K562 (cell line): Measurements from ENCODE around the gene CCNK. TPM values are rescaled to one million over a fixed set of nuclear protein-coding genes. Genes with fewer than 3 reads are reported as not detected.

Source experiments
- ATAC-seq: fragments of 200-7000 bp; cut with Tn5 transposase; 3 replicates; pipeline ENCODE4 v1.9.1; 2020; ENCODE audit warnings: moderate library complexity
- BruUV-seq: library from RNA; stranded (reverse); fragments of 400-500 nt; replicated peaks from 2 replicates; lab custom pipeline; 2021; lab: Mats Ljungman, UMichigan
- CTCF ChIA-PET: fragments of 300-600 bp; formaldehyde crosslinking; extraction: SDS; loops from one replicate; lab custom pipeline; 2021; ENCODE audit warnings: low intra/inter-chr PET ratio; lab: Yijun Ruan, JAX
- POLR2A ChIA-PET: fragments of 300-600, 350-650 bp; sonication (Branson Sonifier 250); formaldehyde crosslinking; extraction: SDS; loops from one replicate; lab custom pipeline; 2021; ENCODE audit warnings: antibody characterized with exemption, inconsistent platforms; lab: Yijun Ruan, JAX
- DNase-seq, 4 experiments: peaks; one replicate each; pipeline versions ENCODE4 v3.0.0 to v3.0.0-alpha.2; 2011 to 2018; ENCODE audit warnings: low spot score in 3 of 4, mixed read lengths in 3 of 4; ENCODE audit errors: extremely low read depth in 1 of 4
- FAIRE-seq: peaks from 2 replicates; lab custom pipeline; 2011; peaks lifted over from hg19 to GRCh38; lab: Jason Lieb, UNC
- H2AFZ ChIP-seq: 2 replicates; pipeline ENCODE4 v1.6.0; 2011; ENCODE audit warnings: low read depth, low read length, control low read depth, inconsistent platforms
- H3K27ac ChIP-seq: fragments of 200-600 bp; 3 replicates; pipeline ENCODE4 v1.8.0; 2011; ENCODE audit warnings: low read depth, mild to moderate bottlenecking, control low read depth, inconsistent platforms, low read length, moderate library complexity, mixed read lengths; ENCODE audit errors: extremely low read depth
- H3K27me3 ChIP-seq, 2 experiments: fragments of 300-600 bp in 1 of 2; 2 replicates in 1 of 2; 3 replicates in 1 of 2; pipeline versions ENCODE4 v1.6.0 to v1.8.0; 2011; ENCODE audit warnings: inconsistent platforms in 2 of 2, low read length in 2 of 2, mild to moderate bottlenecking in 1 of 2, mixed read lengths in 1 of 2, moderate library complexity in 1 of 2; ENCODE audit not compliant: control insufficient read depth in 2 of 2, insufficient read depth in 2 of 2
- H3K36me3 ChIP-seq: fragments of 300-600 bp; 3 replicates; pipeline ENCODE4 v1.8.0; 2011; ENCODE audit warnings: mild to moderate bottlenecking, low read length, inconsistent platforms; ENCODE audit not compliant: control insufficient read depth, insufficient read depth
- H3K4me1 ChIP-seq, 2 experiments: fragments of 200-600 bp in 1 of 2; replicated peaks in 1 of 2; 2 replicates in 1 of 2; 3 replicates in 1 of 2; pipeline versions ENCODE4 v1.5.1 to v1.8.0; 2011; ENCODE audit warnings: inconsistent platforms in 2 of 2, low read length in 2 of 2, mild to moderate bottlenecking in 1 of 2, mixed read lengths in 1 of 2, moderate library complexity in 1 of 2; ENCODE audit not compliant: control insufficient read depth in 2 of 2, insufficient read depth in 2 of 2
- H3K4me2 ChIP-seq: 2 replicates; pipeline ENCODE4 v1.6.1; 2011; ENCODE audit warnings: low read length, control low read depth, inconsistent platforms, mixed read lengths; ENCODE audit not compliant: insufficient read depth
- H3K4me3 ChIP-seq: fragments of 200-600 bp; sonication (generic), shearing (Covaris generic); 2 replicates; pipeline ENCODE4 v1.5.1; 2016; ENCODE audit warnings: control low read depth, inconsistent platforms
- H3K79me2 ChIP-seq: fragments of 200-600 bp; 3 replicates; pipeline ENCODE4 v1.8.0; 2011; ENCODE audit warnings: low read length, inconsistent platforms; ENCODE audit not compliant: control insufficient read depth, insufficient read depth
- H3K9ac ChIP-seq, 2 experiments: 2 replicates each; pipeline versions ENCODE4 v1.6.0 to v1.6.1; 2011; ENCODE audit warnings: low read depth in 2 of 2, low read length in 2 of 2, control low read depth in 1 of 2, inconsistent platforms in 1 of 2, mild to moderate bottlenecking in 1 of 2, mixed read lengths in 1 of 2; ENCODE audit not compliant: insufficient read depth in 1 of 2
- H3K9me1 ChIP-seq: one replicate; pipeline ENCODE4 v1.6.0; 2011; ENCODE audit warnings: inconsistent platforms, mild to moderate bottlenecking, low read length, moderate library complexity; ENCODE audit not compliant: control insufficient read depth, insufficient read depth
- H3K9me3 ChIP-seq: replicated peaks from 2 replicates; pipeline ENCODE4 v1.5.1; 2011; ENCODE audit warnings: low read depth, low read length, inconsistent platforms; ENCODE audit not compliant: control insufficient read depth, insufficient read depth
- H4K20me1 ChIP-seq: replicated peaks from 2 replicates; pipeline ENCODE4 v1.6.1; 2011; ENCODE audit warnings: low read length, inconsistent platforms, mixed read lengths; ENCODE audit not compliant: control insufficient read depth, insufficient read depth
- ARID3A ChIP-seq: IDR thresholded peaks from 2 replicates; pipeline ENCODE4 v1.6.1; 2012; ENCODE audit warnings: low read depth, low read length, improper control_type of control experiment, borderline replicate concordance
- CTCF ChIP-seq, 3 experiments: IDR thresholded peaks in 2 of 3; conservative IDR thresholded peaks in 1 of 3; 2 replicates each; pipeline ENCODE4 v1.5.1; 2011 to 2012; ENCODE audit warnings: low read length in 3 of 3, mild to moderate bottlenecking in 3 of 3, control low read depth in 2 of 3, improper control_type of control experiment in 1 of 3, inconsistent platforms in 1 of 3, low read depth in 1 of 3, mixed read lengths in 1 of 3, moderate library complexity in 1 of 3; ENCODE audit not compliant: insufficient read depth in 2 of 3
- NCOA1 ChIP-seq: fragments of 450-650 bp; IDR thresholded peaks from 2 replicates; pipeline ENCODE4 v1.6.1; 2016; ENCODE audit warnings: low read depth
- UBTF ChIP-seq, 2 experiments: IDR thresholded peaks; 2 replicates each; pipeline ENCODE4 v1.6.1; 2012; ENCODE audit warnings: improper control_type of control experiment in 2 of 2, low read depth in 2 of 2, low read length in 2 of 2, borderline replicate concordance in 1 of 2
- ZNF133 ChIP-seq: fragments of 250-450 bp; sonication (Bioruptor Pico); IDR thresholded peaks from 2 replicates; pipeline ENCODE4 v1.4.0; 2020; ENCODE audit warnings: mild to moderate bottlenecking
- ZNF707 ChIP-seq: fragments of 250-450 bp; sonication (Bioruptor Pico); conservative IDR thresholded peaks from 2 replicates; pipeline ENCODE4 v1.8.0; 2022; ENCODE audit warnings: inconsistent platforms, mild to moderate bottlenecking, moderate library complexity
- WGBS: fragments of 100-300 bp; shearing (Covaris generic); methylation state at CpG from one replicate; pipeline ENCODE4 v1.1.6; 2016; ENCODE audit warnings: low coverage, mixed read lengths; ENCODE audit not compliant: insufficient coverage; ENCODE audit errors: missing lambda C conversion rate; 5-methylcytosine and 5-hydroxymethylcytosine counted together
- in situ Hi-C: fragments of 300-500 bp; cut with MboI; formaldehyde crosslinking; loops from 4 replicates; pipeline ENCODE4 v1.15.0; 2018; ENCODE audit warnings: inconsistent platforms, mixed read lengths
- intact Hi-C: fragments of 100-400 bp; cut with micrococcal nuclease; formaldehyde crosslinking; loops from 2 replicates; pipeline ENCODE4 v1.14.2; 2022
- polyA plus RNA-seq, 8 experiments: library from polyadenylated mRNA; depleted of rRNA in 4 of 8; stranded (reverse) in 5 of 8; unstranded in 3 of 8; fragments of >200 nt; fragmentation: Nextera tagmentation in 2 of 8; fragmentation: Illumina TruSeq in 1 of 8; extraction: Ambion mirVana in 2 of 8; extraction: Trizol in 1 of 8; gene quantifications; 2 replicates each; pipeline versions ENCODE4 v1.2.1 to v1.2.3, GENCODE V29; 2011 to 2014; ENCODE audit warnings: inconsistent platforms in 1 of 8, missing spikeins in 1 of 8
- total RNA-seq, 7 experiments: library from RNA; depleted of rRNA in 6 of 7; stranded (reverse); fragments of >200 nt in 6 of 7; fragmentation: Illumina TruSeq in 2 of 7; extraction: Trizol in 2 of 7; gene quantifications; 2 replicates each; pipeline versions ENCODE4 v1.2.1 to v1.2.3, GENCODE V29; 2011 to 2021; ENCODE audit warnings: low replicate concordance in 1 of 7

CCNK gene
- total and polyA plus RNA-seq, 9 of the 15 experiments (the other 6 are each of a cell fraction or from before 2014, with no cell fraction given), result 5.8 to 84.2 (median 16.4) TPM

- no peak for TF ChIP-seq UBTF (IDR thresholded peaks at IDR 0.05; ENCODE audit: borderline replicate concordance in 1 of 2, low read depth in 2 of 2, low read length in 2 of 2)
- TF ChIP-seq, all 486 proteins: peak for 0
Measured at GRCh38 chr14:99451234-99451633, 30.0 kb upstream of the CCNK start (continued).

- BruUV-seq, result no TSS peak
- Histone ChIP-seq H3K36me3 (peaks cover 40% of the 10 kb centered on the region; the same call in 2 of the 3 replicates), H3K9me1 (no peaks in the 10 kb centered on the region), H3K4me1 (peaks cover 1 to 3% of the 10 kb centered on the region in 2 experiments; a peak in 2 of 5 replicates), H3K9me3 (no peaks in the 10 kb centered on the region), H3K4me2 (no peak overlapping the region), H3K27me3 (no peaks in the 10 kb centered on the region), H3K4me3 (no peak overlapping the region), H3K79me2 (no peaks in the 10 kb centered on the region), H3K27ac (no peak overlapping the region), H4K20me1 (peaks cover 6% of the 10 kb centered on the region; the same call in 1 of the 2 replicates), H2AFZ (no peak overlapping the region), H3K9ac (no peak overlapping the region)
- DNase-seq (no peak), FAIRE-seq (no peak), ATAC-seq (no peak)
- in situ Hi-C loops (no loop called here), intact Hi-C loops (no loop called here)
- ChIA-PET POLR2A (no interaction called here), CTCF (no interaction called here)
- WGBS, result 80% methylated on average over 4 of the region's 4 CpGs
- TF ChIP-seq NCOA1, result no peak
- TF ChIP-seq ZNF133 (CRISPR knock-in tag), result no peak
- no peak for TF ChIP-seq ZNF707
- no peak for TF ChIP-seq ARID3A
- no peak for TF ChIP-seq CTCF (IDR thresholded peaks at IDR 0.05 in 2 of 3, conservative IDR thresholded peaks at IDR 0.05 in 1 of 3; ENCODE audit: insufficient read depth in 2 of 3, low read depth in 1 of 3, low read length in 3 of 3)
Measured at GRCh38 chr14:99452968-99453367, 28.2 kb upstream of the CCNK start.
